ENCODE measurements around the gene HOMER2. TPM values are rescaled to one million over a fixed set of nuclear protein-coding genes. Genes with fewer than 3 reads are reported as not detected.

HOMER2 gene
- total and polyA plus RNA-seq, 9 of the 15 experiments (the other 6 are each of a cell fraction or from before 2014, with no cell fraction given): 0.13 to 0.47 (median 0.29) TPM; not detected in 1

DNA sequence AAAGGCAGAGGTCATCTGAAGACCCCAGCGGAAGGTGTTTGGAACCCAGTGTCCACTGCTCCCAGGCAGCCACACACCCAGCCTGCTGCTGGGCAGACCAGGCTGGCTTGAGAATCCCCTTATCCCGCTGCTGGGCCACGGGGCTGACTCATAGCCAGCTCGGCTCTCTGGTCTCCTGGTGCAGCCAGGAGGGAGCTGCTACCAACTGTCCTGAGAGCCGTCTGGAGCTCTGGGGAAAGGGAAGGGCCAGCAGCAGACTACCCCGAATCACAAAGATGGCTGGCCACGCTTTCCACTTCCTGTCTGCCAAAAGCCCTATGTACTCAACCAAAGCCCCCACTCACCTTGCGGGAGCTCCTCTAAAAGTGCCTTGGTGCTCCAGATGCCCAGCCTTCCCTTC lies 104.8 kb downstream of the HOMER2 start (continued):
- TF ChIP-seq ZBTB17 (CRISPR knock-in tag; IDR thresholded peaks at IDR 0.05) (no peak), MIER1 (IDR thresholded peaks at IDR 0.05; ENCODE audit: low read depth) (no peak), NCOA2 (IDR thresholded peaks at IDR 0.05; ENCODE audit: partially characterized antibody in 2 of 2) (no peak), ZNF41 (CRISPR knock-in tag; conservative IDR thresholded peaks at IDR 0.05) (no peak)
- TF ChIP-seq, protein P1, sequence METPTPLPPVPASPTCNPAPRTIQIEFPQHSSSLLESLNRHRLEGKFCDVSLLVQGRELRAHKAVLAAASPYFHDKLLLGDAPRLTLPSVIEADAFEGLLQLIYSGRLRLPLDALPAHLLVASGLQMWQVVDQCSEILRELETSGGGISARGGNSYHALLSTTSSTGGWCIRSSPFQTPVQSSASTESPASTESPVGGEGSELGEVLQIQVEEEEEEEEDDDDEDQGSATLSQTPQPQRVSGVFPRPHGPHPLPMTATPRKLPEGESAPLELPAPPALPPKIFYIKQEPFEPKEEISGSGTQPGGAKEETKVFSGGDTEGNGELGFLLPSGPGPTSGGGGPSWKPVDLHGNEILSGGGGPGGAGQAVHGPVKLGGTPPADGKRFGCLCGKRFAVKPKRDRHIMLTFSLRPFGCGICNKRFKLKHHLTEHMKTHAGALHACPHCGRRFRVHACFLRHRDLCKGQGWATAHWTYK (CRISPR knock-in tag; IDR thresholded peaks at IDR 0.05): no peak
- TF ChIP-seq, protein P2, sequence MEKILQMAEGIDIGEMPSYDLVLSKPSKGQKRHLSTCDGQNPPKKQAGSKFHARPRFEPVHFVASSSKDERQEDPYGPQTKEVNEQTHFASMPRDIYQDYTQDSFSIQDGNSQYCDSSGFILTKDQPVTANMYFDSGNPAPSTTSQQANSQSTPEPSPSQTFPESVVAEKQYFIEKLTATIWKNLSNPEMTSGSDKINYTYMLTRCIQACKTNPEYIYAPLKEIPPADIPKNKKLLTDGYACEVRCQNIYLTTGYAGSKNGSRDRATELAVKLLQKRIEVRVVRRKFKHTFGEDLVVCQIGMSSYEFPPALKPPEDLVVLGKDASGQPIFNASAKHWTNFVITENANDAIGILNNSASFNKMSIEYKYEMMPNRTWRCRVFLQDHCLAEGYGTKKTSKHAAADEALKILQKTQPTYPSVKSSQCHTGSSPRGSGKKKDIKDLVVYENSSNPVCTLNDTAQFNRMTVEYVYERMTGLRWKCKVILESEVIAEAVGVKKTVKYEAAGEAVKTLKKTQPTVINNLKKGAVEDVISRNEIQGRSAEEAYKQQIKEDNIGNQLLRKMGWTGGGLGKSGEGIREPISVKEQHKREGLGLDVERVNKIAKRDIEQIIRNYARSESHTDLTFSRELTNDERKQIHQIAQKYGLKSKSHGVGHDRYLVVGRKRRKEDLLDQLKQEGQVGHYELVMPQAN (IDR thresholded peaks at IDR 0.05; ENCODE audit: borderline replicate concordance): no peak

DNA sequence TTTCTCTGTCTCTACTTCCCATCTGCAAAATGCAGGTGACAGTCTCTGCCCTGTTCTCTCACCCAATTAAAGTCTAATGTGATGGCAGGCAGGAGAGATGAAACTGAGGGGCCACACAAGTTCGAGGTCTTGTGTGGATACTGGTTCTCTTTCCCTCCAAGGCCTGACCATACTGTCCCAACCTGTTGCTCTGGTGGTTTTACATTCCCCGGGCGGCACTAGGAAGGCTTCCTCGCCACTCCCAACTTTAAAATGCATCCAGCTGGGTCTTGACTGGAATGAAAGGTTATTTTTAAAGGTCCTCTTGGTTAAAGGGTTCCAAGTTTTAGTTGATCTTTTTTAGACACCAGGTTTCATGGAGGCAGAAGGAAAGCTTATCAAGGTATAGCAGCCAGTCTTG lies 105.9 kb downstream of the HOMER2 start:
- peak overlapping the region; percentile 44 for H3K4me2 ChIP-seq (ENCODE audit: insufficient read depth, low read length)
- peak overlapping the region; percentile 30 for H2AFZ ChIP-seq (ENCODE audit: low read depth, low read length)
- FAIRE-seq (peak; percentile 6), ATAC-seq (no peak), DNase-seq (ENCODE audit: extremely low read depth in 1 of 4, low spot score in 3 of 4) (peak in 1 of 4 experiments; percentile 23)
- H3K9me3 ChIP-seq (replicated peaks; ENCODE audit: control insufficient read depth, insufficient read depth, low read depth, low read length): no peaks in the 10 kb centered on the region; the same call in 1 of the 2 replicates
- WGBS (ENCODE audit: insufficient coverage, low coverage, missing lambda C conversion rate): 50% methylated on average over 4 of the region's 4 CpGs
- H3K9me1 ChIP-seq (ENCODE audit: control insufficient read depth, insufficient read depth, low read length): no peaks in the 10 kb centered on the region
- H3K79me2 ChIP-seq (ENCODE audit: control insufficient read depth, insufficient read depth, low read length): no peaks in the 10 kb centered on the region
- intact Hi-C loops (cut with micrococcal nuclease): loop anchor here (5.0 kb wide), 2 partner anchors 34 to 361 kb away; partner anchors contain the start of gene HDGFL3
- no peak overlapping the region for H3K27ac ChIP-seq (ENCODE audit: extremely low read depth, low read depth, low read length)
- no peak overlapping the region; a peak in 1 of 4 replicates for H3K9ac ChIP-seq (ENCODE audit: insufficient read depth in 1 of 2, low read depth in 2 of 2, low read length in 2 of 2)
- H3K4me1 ChIP-seq (replicated peaks in 1 of 2; ENCODE audit: control insufficient read depth in 2 of 2, insufficient read depth in 2 of 2, low read length in 2 of 2): peaks cover 35 to 41% of the 10 kb centered on the region in 2 experiments; a peak in 4 of 5 replicates
- H3K36me3 ChIP-seq (ENCODE audit: control insufficient read depth, insufficient read depth, low read length): no peaks in the 10 kb centered on the region
- no peaks in the 10 kb centered on the region for H4K20me1 ChIP-seq (replicated peaks; ENCODE audit: control insufficient read depth, insufficient read depth, low read length)
- POLR2A ChIA-PET: interaction anchor here (0.9 to 3.3 kb wide), 2 partner anchors 9 to 44 kb away, joined by 3 to 14 read pairs; no protein-coding TSS in a partner anchor
- no peaks in the 10 kb centered on the region for H3K27me3 ChIP-seq (ENCODE audit: control insufficient read depth in 2 of 2, insufficient read depth in 2 of 2, low read length in 2 of 2)
- H3K4me3 ChIP-seq: no peak overlapping the region
- in situ Hi-C loops (cut with MboI): no loop called here
- CTCF ChIA-PET (ENCODE audit: low intra/inter-chr PET ratio): no interaction called here
- TF ChIP-seq CBFA2T3 (IDR thresholded peaks at IDR 0.05) (peak; percentile 50; the same call in 1 of the 2 replicates), TCF3 (CRISPR knock-in tag; IDR thresholded peaks at IDR 0.05) (peak; percentile 33; the same call in 1 of the 2 replicates)
- TF ChIP-seq, protein P3, sequence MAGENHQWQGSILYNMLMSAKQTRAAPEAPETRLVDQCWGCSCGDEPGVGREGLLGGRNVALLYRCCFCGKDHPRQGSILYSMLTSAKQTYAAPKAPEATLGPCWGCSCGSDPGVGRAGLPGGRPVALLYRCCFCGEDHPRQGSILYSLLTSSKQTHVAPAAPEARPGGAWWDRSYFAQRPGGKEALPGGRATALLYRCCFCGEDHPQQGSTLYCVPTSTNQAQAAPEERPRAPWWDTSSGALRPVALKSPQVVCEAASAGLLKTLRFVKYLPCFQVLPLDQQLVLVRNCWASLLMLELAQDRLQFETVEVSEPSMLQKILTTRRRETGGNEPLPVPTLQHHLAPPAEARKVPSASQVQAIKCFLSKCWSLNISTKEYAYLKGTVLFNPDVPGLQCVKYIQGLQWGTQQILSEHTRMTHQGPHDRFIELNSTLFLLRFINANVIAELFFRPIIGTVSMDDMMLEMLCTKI (IDR thresholded peaks at IDR 0.05; ENCODE audit: partially characterized antibody): no peak
- BruUV-seq (replicated peaks): no TSS peak

All from K562 (cell line).